ENCODE measurements around the gene IMMT.

Gene IMMT

DNA sequence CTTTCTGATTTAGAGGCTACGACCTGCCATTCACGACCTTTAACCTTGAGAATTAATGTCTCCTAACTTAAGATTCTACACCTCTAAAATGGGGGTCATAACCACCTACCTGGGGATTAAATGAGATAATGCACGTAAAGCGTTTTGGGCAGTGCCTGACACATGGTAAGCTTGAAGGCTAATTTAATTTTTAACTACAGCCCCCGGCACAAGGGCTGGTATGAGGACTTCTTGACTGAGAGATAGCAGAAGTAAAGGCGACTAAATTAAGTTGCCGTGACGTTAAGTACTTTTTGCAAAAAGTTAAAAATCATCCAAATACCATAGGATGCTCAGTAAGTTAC lies 4.5 kb upstream of the IMMT start:
- no peak for DNase-seq

DNA sequence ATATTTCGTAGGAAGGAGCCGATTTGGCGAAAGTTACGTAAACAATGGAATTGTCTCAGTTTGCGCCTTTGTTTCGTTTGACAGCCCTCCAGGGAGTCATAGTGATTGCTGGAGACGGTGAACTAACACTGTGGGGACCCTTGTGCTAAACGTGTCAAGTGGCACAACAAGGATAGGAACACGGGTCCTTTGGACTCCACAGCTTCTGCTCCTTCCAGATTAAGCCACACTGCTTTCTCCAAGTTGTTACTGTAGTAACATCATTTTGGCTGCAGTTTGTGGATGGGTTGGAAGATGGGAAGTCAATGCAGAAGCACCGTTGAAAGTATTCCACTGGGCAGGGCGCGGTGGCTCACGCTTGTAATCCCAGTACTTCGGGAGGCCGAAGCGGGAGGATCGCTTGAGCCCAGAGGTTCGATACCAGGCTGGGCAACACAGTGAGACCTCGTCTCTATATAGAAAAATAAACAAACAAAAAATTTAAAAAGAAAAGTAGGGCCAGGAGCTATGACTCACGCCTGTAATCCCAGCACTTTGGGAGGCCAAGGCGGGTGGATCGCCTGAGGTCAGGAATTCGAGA lies 636 bp upstream of the IMMT start:
- no peak for DNase-seq

DNA sequence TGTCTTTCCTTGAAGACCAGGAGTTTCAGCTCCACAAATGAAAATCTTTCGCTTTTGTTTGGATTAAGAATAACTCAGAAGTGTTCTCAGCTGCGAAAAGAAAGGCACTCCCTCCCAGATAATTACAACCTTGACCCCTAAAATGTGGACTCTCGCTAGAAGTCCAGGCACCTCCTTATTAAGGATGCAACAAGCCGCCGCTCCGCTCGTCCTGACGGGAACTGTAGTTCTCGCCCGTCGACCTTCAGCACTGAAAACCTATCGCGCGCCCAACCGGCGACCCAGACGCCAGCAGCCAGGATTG lies 559 bp downstream of the IMMT start:
- DNase-seq = no peak

DNA sequence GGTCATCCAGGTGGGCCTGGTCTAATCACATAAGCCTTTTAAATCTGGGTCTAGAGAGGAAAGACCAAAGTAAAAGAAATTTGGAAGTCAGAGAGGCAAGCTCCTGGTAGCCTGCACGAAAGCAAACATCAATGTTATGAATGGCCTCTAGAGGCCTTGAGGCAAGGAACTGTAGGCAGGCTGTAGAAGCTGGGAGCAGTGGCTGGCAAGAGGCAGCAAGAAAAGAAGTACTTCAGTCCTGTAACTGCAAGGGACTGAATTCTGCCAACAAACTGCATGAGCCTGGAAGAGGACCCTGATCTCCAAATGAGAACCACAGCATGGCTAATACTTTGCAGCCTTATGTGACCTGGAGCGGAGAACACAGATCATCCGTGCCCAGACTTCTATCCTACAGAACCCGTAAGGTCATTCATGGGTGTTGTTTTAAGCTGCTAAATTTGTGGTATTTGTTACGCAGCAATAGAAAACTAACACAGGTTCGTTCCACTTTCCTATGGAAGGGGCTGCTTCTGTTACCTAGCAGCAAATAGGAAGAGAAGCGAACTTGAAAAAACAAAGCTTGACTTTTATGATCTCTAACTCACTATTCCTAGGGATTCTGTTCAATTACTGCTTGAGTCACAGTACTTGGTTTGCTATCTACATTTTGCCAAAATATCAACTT lies 1.2 kb downstream of the IMMT start:
- no peak for DNase-seq

DNA sequence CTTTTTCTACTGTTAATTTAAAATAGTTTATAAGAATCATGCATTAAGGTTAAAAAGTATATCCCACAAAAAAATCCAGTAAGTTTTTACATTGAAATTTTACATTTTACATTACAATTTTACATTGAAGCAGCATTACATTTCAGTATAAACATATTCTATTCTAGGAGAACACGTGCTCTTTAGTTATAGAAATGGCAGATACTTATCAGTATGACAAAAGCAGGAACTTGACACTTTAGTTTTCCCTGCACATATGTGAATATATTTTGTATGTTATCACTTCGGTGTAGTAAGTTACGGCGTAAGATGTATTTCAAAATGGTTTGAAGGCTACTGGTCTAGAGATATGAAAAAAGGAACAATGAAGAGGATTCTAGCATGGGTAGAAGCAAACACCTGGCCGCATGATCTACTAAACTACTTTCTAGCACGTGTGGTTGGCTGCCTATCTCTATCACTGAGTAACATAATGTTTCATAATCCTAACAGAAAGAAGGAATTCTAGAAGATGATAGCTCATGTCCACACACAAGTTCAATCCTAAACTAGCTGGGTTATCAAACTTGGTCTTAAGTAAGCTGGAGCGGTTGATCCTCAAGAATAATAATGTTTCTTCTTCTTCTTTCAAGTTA lies 5.4 kb downstream of the IMMT start:
- DNase-seq = no peak

DNA sequence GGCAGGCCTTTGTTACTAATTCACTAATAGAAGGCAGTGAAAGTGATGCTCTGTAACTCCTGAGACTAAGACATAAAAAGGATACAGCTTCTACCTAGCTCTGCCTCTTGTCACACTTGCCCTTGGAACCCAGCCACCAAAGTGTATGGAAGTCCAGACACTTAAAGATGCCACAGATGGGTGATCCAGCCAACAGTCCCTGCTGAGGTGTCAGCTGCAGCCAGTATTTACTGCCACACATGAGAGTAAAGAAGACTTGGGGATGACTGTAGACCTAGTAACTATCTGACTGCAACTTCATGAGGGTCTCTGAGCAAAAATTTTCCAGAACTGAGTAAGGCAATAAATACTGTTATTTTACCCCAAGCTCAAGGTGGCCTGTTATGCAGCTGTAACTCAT lies 8.8 kb downstream of the IMMT start:
- DNase-seq = no peak

DNA sequence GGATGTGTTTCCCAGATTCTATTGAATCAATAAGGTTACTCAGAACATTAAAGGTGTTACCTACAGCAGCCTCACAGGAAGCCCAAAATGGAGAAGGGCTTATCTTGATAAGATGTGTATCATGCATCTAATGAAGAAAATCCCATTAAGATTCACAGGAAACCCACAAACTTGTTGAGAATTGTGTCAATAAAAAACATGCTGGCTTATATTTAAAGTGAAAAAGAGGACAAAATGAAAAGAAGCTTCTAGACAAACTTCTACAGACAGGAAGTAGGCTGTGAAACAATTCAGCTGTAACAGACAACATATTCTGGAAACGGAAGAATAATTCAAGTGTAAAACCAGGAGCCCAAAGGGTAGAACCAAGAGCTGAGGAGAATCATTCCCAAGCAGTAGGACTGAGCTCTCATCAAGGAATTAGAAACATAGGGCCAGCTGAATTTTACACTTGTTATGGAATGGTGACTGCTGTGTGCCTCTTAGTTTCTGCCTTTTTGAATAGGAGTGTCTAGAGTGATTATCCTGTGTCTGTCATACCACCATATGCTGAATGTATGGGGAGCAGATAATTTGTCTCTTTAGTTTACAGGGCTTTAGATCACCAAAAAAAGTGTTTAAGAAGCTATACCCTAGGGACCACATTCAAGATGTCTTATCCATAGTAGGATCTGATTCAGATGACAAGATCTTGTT lies 9.6 kb downstream of the IMMT start:
- DNase-seq = no peak

DNA sequence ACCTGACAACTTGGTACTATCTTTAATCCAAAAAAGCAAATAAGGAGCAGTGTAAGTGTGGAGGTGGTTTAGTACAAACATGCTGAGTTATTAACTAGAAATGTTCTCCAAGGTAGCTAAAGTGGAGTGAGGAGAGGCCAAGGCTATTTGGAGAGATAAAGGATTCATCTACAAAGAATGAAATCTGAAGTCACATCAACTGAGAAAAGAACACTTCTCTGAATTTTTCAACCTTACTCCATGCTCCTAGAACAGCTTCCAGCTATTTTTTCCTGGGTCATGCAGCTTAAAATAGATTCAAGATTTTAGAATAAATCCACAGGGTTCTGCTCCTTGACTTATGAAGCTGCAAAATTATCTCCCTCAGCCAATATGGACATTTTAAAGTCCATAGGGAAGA lies 18.7 kb downstream of the IMMT start:
- no peak for DNase-seq

DNA sequence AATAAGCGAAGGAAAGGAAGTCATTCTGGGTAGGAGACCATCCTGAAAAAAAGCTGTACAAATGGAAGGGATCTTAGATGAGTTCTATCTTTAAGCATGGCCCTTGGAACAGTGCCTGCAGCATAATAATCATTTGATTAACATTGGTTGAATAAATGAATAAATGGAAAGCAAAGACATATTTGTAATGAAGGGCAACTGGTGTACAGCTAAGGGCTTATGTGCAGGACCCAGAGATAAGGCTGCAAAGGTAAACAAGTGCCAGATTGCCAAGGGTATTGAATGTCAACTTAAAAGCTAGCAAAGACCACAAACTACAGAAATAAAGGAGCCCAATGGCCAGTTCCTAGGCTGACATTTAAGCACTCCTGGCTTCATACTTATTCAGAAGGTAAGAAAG lies 19.4 kb downstream of the IMMT start:
- no peak for DNase-seq

DNA sequence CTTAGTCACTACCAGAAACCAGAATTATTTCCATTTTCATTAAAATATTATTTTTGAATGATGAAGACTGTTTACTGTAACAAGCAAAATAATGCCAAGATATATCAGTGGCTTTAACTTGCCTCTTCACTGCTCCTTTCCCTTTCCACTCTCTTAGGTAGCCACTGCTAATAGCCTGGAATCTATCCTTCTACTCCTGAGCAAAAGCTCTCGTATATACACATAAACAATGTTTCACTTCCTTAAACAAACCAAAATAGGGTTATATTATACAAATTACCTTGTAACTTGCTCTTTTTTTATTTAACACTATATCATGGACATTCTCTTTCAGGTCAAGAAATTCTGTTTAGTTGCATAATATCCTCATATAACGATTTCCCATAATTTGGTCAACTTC lies 20.8 kb downstream of the IMMT start:
- no peak for DNase-seq

DNA sequence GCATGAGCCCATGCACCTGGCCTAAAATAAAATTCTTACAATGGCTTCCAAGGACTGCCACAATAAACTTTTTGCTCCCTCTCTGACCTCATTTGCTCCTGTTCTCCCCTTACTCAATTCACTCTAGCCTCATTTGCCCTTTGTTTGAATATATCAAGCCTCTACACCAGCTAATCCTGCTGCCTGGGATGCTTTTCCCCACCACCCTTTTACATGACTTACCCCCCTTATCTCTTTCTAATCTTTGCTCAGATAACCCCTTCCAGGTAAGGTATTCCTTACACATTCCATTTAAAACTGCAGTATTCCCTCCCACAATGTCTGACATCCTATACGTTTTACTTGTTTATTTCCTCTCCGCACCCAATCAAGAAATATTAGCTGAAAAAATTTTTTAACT lies 22.7 kb downstream of the IMMT start:
- no peak for DNase-seq

DNA sequence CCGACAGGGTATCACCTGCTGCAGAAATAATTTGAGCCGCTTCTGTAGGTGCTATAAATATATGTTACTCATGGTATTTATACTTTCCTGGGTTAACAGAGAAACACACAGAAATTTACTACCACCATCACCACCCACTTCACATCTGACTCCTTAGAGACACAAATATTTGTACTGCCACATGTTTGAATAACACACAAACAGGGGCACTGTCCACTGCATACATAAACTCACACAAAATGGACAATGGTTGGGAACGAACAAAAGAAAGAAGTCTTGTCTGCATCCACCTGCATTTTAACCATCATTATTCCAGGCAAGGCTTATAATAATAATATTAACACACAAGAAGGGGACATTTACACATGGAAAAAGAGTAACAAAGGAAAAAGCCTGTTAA lies 24.0 kb downstream of the IMMT start:
- no peak for DNase-seq

DNA sequence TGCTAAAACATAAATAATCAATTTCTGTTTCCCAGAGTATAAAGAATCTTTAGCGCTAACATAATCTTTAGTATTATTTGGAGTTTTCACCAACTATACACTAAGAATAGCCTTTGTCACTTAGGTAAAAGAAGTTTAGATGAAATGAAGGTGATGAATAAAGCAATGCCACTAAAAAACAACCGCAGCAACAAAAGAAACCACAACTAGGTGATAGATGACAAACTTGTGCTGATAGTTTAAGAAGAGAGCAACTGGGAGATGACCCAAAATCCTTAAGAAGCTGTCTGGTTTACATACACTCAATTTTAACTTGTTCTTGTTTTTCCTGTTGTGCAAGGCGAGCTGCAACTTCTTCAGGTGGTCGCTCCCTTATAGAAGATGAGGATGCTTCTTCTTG lies 24.8 kb downstream of the IMMT start:
- DNase-seq = no peak

DNA sequence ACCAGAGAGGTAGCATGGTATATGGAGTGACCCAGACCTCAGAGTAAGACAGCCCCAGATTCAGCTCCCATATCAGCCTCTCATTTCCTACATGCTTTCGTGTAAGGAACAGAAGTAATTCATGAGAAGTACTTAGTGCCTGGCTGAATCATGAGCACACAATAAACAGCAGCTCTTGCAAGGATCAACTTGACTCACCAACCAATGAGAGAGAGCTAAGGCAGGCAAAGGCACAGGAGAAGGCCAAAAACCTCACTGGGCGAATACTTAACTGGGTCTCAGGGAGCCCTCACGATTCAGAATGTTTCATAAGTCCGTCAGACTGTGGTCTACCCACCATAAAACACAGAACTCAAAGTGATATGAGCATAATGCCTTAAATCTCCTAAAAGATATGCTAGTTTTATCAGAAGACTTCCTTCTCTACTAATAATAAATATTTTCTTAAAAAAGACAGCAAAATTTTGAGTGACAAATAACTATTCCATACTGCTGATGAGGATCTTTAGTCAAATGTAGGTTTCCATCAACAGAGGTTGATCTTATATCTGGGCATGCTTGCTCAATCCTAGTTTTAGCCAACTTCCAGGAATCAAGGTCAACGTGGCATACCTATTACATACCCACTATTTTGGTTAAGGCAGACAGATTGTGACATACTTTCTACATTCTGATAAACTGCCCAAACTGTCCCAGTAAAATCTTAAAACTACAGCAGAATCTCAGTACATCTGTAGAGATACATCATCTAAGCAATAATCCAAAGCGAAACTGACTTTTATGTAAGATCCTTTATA lies 34.9 kb downstream of the IMMT start:
- no peak for DNase-seq

DNA sequence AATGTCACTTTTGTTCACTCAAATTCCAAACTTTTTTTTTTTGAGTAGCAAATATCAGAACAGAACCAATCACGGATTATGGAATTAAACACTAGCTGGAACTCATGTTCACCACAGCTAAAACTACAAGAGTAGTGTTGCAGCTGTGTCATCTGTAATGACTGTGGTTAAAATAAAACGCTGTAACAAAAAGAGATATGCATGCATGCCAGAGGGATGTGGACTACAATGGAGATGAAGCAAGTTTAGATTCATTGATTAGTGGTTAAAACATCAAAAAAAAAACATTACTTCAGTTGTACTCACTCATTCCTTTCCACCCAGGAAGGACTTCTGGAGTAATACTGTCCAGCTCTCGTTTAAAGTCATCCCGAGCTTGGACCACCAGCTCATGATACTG lies 37.0 kb downstream of the IMMT start:
- DNase-seq = no peak

DNA sequence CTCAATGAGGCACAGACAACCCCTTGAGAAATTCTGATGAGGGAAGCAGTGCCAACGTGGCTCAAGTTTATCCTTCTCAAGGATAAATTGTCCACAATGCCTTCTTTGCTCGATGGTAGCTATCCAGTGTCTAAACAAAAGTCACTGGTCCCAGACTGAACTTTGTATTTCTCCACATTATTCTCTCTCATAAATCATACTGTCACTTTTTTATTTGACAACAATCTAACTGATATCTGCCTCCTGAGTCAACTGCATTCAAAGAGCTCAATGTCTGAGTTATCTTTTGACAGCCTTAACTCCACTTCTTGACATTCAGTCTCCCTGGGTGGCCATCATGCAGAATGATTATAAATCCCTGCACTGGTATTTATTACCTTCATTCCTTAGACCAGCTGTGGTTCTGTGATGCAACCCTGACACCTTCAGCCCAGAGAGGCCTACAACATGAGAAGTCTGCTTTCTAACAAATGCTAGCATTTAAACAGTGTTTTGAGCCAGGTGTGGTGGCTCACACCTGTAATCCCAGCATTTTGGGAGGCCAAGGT lies 38.2 kb downstream of the IMMT start:
- DNase-seq = no peak

DNA sequence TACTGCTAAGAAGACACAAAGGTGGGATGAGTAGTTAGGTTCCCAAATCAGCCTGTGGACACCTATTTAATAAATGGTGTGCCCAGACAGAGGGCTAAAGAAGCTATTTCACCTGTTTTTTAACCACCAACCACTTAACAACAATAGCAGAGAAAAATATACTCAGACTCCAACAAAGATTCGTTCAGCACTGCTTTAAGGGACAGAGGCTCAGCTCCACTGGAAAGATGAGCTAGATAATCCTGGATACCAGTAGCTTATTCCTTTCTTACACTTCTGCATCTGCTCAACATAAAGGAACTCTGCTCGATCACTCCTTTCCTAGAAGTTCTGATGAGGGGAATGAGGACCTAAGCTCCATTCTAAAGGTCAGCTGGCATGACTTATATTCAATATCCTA lies 44.8 kb downstream of the IMMT start:
- DNase-seq = no peak

DNA sequence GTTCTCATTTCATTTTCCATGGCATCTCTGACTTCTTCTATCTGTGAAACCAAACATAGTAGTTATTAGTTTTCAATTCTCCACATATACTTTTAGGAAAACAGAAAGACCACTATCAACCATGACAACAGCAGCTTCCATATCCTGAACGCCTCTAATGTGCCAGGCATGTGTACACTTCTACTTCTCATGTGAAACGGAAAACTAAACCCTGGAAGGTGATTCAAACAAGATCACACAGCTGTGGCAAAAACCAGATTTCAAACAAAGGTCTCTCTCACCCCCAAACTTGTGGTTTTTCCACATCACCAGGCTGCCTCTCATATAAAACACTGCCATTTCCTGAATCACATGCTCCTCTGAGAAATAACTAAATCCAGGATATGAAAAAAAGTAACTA lies 47.5 kb downstream of the IMMT start:
- DNase-seq = no peak

DNA sequence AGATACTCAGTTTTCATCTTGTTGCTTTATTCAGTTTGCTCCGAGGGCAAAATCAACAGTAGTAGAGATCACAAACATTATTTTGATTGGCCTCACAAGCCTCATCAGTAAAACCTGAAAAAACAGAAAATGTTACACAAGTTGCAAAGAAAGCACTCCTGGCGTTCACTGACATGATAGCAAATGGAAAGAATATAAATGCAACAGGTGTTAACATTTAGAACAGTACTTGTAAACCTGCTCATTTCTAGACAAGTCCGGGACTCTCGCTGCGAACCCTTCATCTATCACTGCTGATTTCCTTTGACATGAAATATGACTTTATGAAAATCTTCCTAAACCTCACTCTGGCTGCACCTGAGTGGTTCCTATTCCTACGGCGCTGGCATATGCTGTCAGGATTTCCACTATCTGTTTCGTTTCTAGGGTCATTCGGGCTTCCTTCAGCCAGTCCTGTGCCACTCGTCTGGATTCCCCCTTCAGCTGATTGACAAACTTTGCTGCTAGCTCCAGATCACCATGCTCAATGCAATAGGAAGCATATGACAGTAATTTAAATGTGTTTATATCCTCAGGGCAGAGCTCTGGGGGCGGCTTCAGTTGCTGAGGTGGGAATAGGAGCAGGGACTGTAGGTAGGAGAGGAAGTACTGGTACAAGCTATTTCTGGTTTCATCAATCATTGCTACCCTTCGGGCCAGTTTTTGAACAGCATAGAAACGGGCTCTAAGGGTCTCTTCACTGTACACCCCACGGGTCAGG lies 51.2 kb downstream of the IMMT start:
- no peak for DNase-seq

DNA sequence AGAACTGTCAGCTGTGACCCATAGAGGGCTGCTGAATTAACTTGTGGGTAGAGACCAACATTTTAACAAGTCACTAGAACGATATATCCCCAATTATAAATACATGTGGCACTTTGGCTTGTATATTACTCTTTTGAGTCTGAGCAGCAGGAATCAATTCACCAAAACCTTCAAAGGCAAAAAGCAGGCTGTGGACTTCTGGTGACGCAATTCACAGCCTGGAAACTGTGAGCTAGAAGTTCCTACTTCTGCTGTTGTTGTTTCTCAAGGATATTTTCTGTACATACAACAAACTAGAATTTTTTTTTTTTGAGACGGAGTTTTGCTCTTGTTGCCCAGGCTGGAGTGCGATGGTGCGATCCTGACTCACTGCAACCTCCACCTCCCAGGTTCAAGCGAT lies 52.0 kb downstream of the IMMT start:
- no peak for DNase-seq

DNA sequence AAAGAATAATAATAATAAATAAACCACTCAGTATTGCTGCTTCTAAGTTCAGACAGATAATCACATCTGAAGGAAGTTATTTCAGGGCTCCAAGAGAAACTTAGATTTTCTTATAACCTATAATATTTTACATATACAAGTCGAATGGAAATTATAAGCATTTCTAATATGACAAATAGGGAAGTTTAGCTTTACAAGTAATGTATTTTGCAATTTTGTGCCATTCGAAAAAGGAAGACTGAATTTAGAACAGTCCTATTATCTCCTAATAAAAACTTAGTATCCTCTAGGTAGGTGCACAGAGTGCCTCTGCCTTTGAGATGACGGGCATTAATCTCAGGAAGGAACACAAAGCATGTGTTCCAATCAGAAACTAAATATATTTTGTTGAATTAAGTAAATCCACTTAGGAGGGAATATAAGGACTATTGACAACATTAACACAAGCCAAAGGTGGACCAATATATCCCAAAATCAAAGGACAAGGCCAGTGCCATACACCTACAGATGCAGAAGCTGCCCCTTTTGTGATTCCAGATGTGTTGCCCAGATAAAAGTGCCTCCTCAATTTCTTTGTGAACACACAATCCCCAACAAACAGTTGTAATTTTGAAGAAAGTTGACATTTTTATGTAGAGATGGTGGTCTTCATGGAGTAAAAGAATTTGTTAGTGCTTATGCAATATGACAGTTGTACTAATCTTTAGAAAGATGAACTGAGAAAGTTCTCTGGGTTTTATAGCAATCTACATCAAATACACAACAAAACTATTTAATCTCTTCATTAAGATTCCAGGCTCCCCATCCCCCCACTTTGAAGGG lies 52.6 kb downstream of the IMMT start:
- DNase-seq = no peak

DNA sequence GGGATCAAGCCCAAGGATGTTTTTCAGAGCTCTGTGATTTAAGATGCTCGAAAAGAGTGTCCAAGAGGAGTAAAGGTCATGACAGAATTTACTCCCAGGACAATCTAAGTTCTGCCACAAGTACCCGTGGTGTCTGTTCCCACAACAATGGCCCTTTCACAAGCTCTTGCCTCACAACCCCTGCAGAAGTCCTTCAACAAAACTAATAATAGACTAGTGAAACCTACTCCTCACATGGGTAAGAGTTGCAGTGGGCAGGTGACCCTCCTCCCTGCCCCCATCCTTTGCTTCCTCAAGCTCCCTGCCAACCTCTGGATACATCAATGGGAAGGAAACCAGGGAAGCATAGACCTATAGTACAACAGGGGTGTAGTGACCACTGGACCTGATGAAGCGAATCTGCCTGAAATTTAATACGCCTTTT lies 54.3 kb downstream of the IMMT start:
- DNase-seq = no peak

Measured in activated gamma-delta T cell treated with Interleukin-2 at 50 U/mL for 16 hours (primary cell).